ENCODE results near the gene RARRES2. TPM values are rescaled to one million over a fixed set of nuclear protein-coding genes. Genes with fewer than 3 reads are reported as not detected.

The RARRES2 gene
- total RNA-seq, 3 donors from 2014 or later = 82.6 to 202 (median 98.9) TPM

GRCh38 chr7:150333659-150334058 is 7.8 kb downstream of the RARRES2 start:
- H3K36me3 ChIP-seq (ENCODE audit: low read depth) = no peaks in the 10 kb centered on the region
- intact Hi-C loops (cut with DNase I, micrococcal nuclease) = no loop called here

GRCh38 chr7:150332852-150333635 is 8.4 kb downstream of the RARRES2 start:
- DNase-seq (no peak), ATAC-seq (no peak)
- TF ChIP-seq CTCF (IDR thresholded peaks at IDR 0.05) = no peak
- Histone ChIP-seq H3K4me1 (ENCODE audit: low read depth) (peaks cover 10% of the 10 kb centered on the region), H3K4me3 (no peak overlapping the region), H3K36me3 (ENCODE audit: low read depth) (no peaks in the 10 kb centered on the region), H3K9me3 (no peaks in the 10 kb centered on the region)
- intact Hi-C loops (cut with DNase I, micrococcal nuclease) = no loop called here

More at GRCh38 chr7:150333659-150334058, 7.8 kb downstream of the RARRES2 start:
- Histone ChIP-seq H3K4me1 (ENCODE audit: low read depth) (peaks cover 16% of the 10 kb centered on the region), H3K9me3 (no peaks in the 10 kb centered on the region), H3K4me3 (no peak overlapping the region)
- TF ChIP-seq CTCF (IDR thresholded peaks at IDR 0.05) = no peak
- ATAC-seq (no peak), DNase-seq (no peak)

GRCh38 chr7:150330211-150330885 is 11.1 kb downstream of the RARRES2 start:
- H3K4me3 ChIP-seq = no peak overlapping the region
- TF ChIP-seq CTCF (IDR thresholded peaks at IDR 0.05) = no peak
- no peaks in the 10 kb centered on the region for H3K9me3 ChIP-seq
- no peaks in the 10 kb centered on the region for H3K36me3 ChIP-seq (ENCODE audit: low read depth)
- no peak for DNase-seq
- no peaks in the 10 kb centered on the region for H3K4me1 ChIP-seq (ENCODE audit: low read depth)
- intact Hi-C loops (cut with DNase I, micrococcal nuclease) = no loop called here
- no peak for ATAC-seq

GRCh38 chr7:150329331-150330120 is 11.9 kb downstream of the RARRES2 start:
- H3K4me3 ChIP-seq = no peak overlapping the region
- no peaks in the 10 kb centered on the region for H3K9me3 ChIP-seq
- DNase-seq (no peak), ATAC-seq (peak; percentile 44)
- intact Hi-C loops (cut with DNase I, micrococcal nuclease) = no loop called here
- no peak for TF ChIP-seq CTCF (IDR thresholded peaks at IDR 0.05)
- H3K4me1 ChIP-seq (ENCODE audit: low read depth) = no peaks in the 10 kb centered on the region
- H3K36me3 ChIP-seq (ENCODE audit: low read depth) = no peaks in the 10 kb centered on the region

- Histone ChIP-seq H3K9me3 (no peaks in the 10 kb centered on the region), H3K4me1 (ENCODE audit: low read depth) (peaks cover 8% of the 10 kb centered on the region), H3K4me3 (no peak overlapping the region), H3K36me3 (ENCODE audit: low read depth) (no peaks in the 10 kb centered on the region)
- TF ChIP-seq CTCF (IDR thresholded peaks at IDR 0.05) = no peak
- ATAC-seq (no peak), DNase-seq (no peak)
- intact Hi-C loops (cut with DNase I, micrococcal nuclease) = no loop called here
Measured at GRCh38 chr7:150327308-150327707, 14.1 kb downstream of the RARRES2 start.
